NCI-H748 (cell line): ENCODE data around the gene ARID1B.
A peak's percentile ranks its signal among the peaks of the same experiment; 100 is the strongest.

Experiments used
- DNase-seq: peaks from one replicate; lab custom pipeline; 2025; ENCODE audit not compliant: unreplicated experiment; lab: John Stamatoyannopoulos, UW

ARID1B gene

GRCh38 chr6:156790711-156791319, 13.6 kb downstream of the ARID1B start:
- no peak for DNase-seq

- peak; percentile 88 for DNase-seq
Measured at GRCh38 chr6:156791320-156791850, 14.2 kb downstream of the ARID1B start.

- no peak for DNase-seq
Measured at GRCh38 chr6:156793200-156793599, 16.0 kb downstream of the ARID1B start.

- no peak for DNase-seq
Measured at GRCh38 chr6:156794546-156795354, 17.6 kb downstream of the ARID1B start.

GRCh38 chr6:156795825-156796224, 18.6 kb downstream of the ARID1B start:
- DNase-seq, result no peak

- DNase-seq, result no peak
Measured at GRCh38 chr6:156796627-156797026, 19.4 kb downstream of the ARID1B start.

- no peak for DNase-seq
Measured at GRCh38 chr6:156797901-156798735, 20.9 kb downstream of the ARID1B start.

GRCh38 chr6:156801712-156802111, 24.5 kb downstream of the ARID1B start:
- peak; percentile 25 for DNase-seq

- no peak for DNase-seq
Measured at GRCh38 chr6:156803353-156803752, 26.2 kb downstream of the ARID1B start.

GRCh38 chr6:156804402-156804801, 27.2 kb downstream of the ARID1B start:
- DNase-seq, result no peak

- no peak for DNase-seq
Measured at GRCh38 chr6:156806155-156806554, 29.0 kb downstream of the ARID1B start.

- DNase-seq, result no peak
Measured at GRCh38 chr6:156807028-156807427, 29.9 kb downstream of the ARID1B start.

GRCh38 chr6:156807795-156808194, 30.6 kb downstream of the ARID1B start:
- no peak for DNase-seq

GRCh38 chr6:156808287-156808686, 31.1 kb downstream of the ARID1B start:
- peak; percentile 50 for DNase-seq

GRCh38 chr6:156809034-156809433, 31.9 kb downstream of the ARID1B start:
- no peak for DNase-seq

- DNase-seq, result no peak
Measured at GRCh38 chr6:156809446-156810178, 32.4 kb downstream of the ARID1B start.

GRCh38 chr6:156814036-156814581, 36.9 kb downstream of the ARID1B start:
- DNase-seq, result no peak

- no peak for DNase-seq
Measured at GRCh38 chr6:156816505-156816904, 39.3 kb downstream of the ARID1B start.

- peak; percentile 68 for DNase-seq
Measured at GRCh38 chr6:156820089-156820798, 43.1 kb downstream of the ARID1B start.

- no peak for DNase-seq
Measured at GRCh38 chr6:156821707-156822106, 44.5 kb downstream of the ARID1B start.
